ENCODE results near the gene MAP3K4. TPM values are rescaled to one million over a fixed set of nuclear protein-coding genes. Genes with fewer than 3 reads are reported as not detected.

Gene MAP3K4
- total and polyA plus RNA-seq, 2 of the 4 experiments (the other 2 are of a cell fraction): 11.5 to 20.4 TPM

DNA sequence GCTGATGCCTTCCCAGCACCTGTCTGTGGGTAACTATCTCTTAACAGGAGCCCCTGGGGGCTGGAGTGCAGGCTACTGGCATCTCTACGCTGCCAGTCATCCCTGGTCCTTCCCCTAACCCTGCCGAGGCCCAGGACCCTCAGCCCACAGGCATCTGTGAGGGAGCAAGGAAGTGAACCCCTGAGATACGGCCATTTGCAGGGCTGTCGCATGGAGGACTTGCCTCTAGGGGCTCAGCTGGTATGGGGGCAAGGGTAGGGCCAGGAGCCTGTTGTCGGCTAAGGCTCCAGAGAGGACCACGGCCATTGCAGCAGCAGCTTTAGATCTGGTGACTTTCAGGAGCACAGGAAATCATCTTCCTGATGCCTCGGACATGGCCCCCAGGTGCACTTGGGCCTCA, 49.7 kb downstream of the MAP3K4 start:
- no peak overlapping the region for H3K14ac ChIP-seq (replicated peaks; ENCODE audit: low read depth, low read length)
- ChIA-PET POLR2A (ENCODE audit: unreplicated experiment) (no interaction called here), CTCF (no interaction called here)
- H2BK20ac ChIP-seq (ENCODE audit: low read depth, low read length): no peak overlapping the region
- H4K91ac ChIP-seq (ENCODE audit: insufficient read depth, low read depth, low read length): no peak overlapping the region
- H3K9me1 ChIP-seq (ENCODE audit: insufficient read depth, low read length): peaks cover 11% of the 10 kb centered on the region
- no peak overlapping the region for H2AK9ac ChIP-seq (replicated peaks; ENCODE audit: low read depth, low read length, poor library complexity)
- WGBS, 2 experiments (ENCODE audit: extremely low coverage in 2 of 2, insufficient read length in 1 of 2): 100% methylated on average over 1 of the region's 7 CpGs; no CpG with 5 or more reads in 1 of the 2 experiments
- H2AFZ ChIP-seq (replicated peaks; ENCODE audit: low read length, poor library complexity): no peak overlapping the region
- H3K4ac ChIP-seq (ENCODE audit: low read depth, low read length): no peak overlapping the region
- no peak overlapping the region for H3K18ac ChIP-seq (ENCODE audit: low read depth, low read length)
- H2AK5ac ChIP-seq (ENCODE audit: low read depth, low read length): no peak overlapping the region
- BruUV-seq (replicated peaks): no TSS peak
- H4K5ac ChIP-seq (ENCODE audit: low read depth, low read length): no peak overlapping the region
- peaks cover 13% of the 10 kb centered on the region for H3K4me1 ChIP-seq (ENCODE audit: control insufficient read depth, insufficient read depth, low read length)
- H4K8ac ChIP-seq (ENCODE audit: low read depth in 2 of 2, low read length in 2 of 2): no peak overlapping the region
- H3K27me3 ChIP-seq (ENCODE audit: control insufficient read depth, insufficient read depth, low read length): no peaks in the 10 kb centered on the region
- H3K56ac ChIP-seq (ENCODE audit: extremely low read depth, insufficient read depth, low read length): no peak overlapping the region
- no peak overlapping the region for H3K9ac ChIP-seq (ENCODE audit: low read depth, low read length)
- H2BK15ac ChIP-seq (ENCODE audit: low read depth, low read length): no peak overlapping the region
- H2BK120ac ChIP-seq (ENCODE audit: low read depth, low read length): no peak overlapping the region
- in situ Hi-C loops (cut with MboI; ENCODE audit: low sequenced_read_pairs) (no loop called here), intact Hi-C loops (cut with micrococcal nuclease) (no loop called here), dilution Hi-C loops (cut with HindIII; ENCODE audit: low sequenced_read_pairs, unreplicated experiment) (no loop called here)
- H3K4me2 ChIP-seq (ENCODE audit: low read depth, low read length): no peak overlapping the region
- DNase-seq: no peak
- H3K79me1 ChIP-seq (ENCODE audit: low read depth in 1 of 2, low read length in 2 of 2): peaks cover 13 to 31% of the 10 kb centered on the region in 2 experiments; a peak in 3 of 4 replicates
- no peak for TF ChIP-seq RAD21 (IDR thresholded peaks at IDR 0.05; ENCODE audit: low read length)
- no peak for TF ChIP-seq NFE2L2 (IDR thresholded peaks at IDR 0.05; ENCODE audit: low read depth, low read length)
- no peak for TF ChIP-seq CEBPB (IDR thresholded peaks at IDR 0.05; ENCODE audit: low read depth, low read length)
- TF ChIP-seq MAFK (IDR thresholded peaks at IDR 0.05; ENCODE audit: low read depth, low read length): no peak
- no peak for TF ChIP-seq BHLHE40 (IDR thresholded peaks at IDR 0.05; ENCODE audit: low read depth, low read length)
- TF ChIP-seq, protein P1, sequence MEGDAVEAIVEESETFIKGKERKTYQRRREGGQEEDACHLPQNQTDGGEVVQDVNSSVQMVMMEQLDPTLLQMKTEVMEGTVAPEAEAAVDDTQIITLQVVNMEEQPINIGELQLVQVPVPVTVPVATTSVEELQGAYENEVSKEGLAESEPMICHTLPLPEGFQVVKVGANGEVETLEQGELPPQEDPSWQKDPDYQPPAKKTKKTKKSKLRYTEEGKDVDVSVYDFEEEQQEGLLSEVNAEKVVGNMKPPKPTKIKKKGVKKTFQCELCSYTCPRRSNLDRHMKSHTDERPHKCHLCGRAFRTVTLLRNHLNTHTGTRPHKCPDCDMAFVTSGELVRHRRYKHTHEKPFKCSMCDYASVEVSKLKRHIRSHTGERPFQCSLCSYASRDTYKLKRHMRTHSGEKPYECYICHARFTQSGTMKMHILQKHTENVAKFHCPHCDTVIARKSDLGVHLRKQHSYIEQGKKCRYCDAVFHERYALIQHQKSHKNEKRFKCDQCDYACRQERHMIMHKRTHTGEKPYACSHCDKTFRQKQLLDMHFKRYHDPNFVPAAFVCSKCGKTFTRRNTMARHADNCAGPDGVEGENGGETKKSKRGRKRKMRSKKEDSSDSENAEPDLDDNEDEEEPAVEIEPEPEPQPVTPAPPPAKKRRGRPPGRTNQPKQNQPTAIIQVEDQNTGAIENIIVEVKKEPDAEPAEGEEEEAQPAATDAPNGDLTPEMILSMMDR (conservative IDR thresholded peaks at IDR 0.05; ENCODE audit: low read depth, low read length): no peak
- TF ChIP-seq, protein P2, sequence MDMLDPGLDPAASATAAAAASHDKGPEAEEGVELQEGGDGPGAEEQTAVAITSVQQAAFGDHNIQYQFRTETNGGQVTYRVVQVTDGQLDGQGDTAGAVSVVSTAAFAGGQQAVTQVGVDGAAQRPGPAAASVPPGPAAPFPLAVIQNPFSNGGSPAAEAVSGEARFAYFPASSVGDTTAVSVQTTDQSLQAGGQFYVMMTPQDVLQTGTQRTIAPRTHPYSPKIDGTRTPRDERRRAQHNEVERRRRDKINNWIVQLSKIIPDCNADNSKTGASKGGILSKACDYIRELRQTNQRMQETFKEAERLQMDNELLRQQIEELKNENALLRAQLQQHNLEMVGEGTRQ (IDR thresholded peaks at IDR 0.05; ENCODE audit: low read depth, low read length): no peak
- TF ChIP-seq RFX5 (IDR thresholded peaks at IDR 0.05; ENCODE audit: low read depth, low read length): no peak
- TF ChIP-seq MXI1 (IDR thresholded peaks at IDR 0.05; ENCODE audit: borderline replicate concordance, low read depth, low read length): no peak
- no peak for TF ChIP-seq CHD1 (IDR thresholded peaks at IDR 0.05; ENCODE audit: low read depth, low read length)
- TF ChIP-seq POLR2A (IDR thresholded peaks at IDR 0.05; ENCODE audit: low read depth, low read length): no peak
- TF ChIP-seq RCOR1 (IDR thresholded peaks at IDR 0.05; ENCODE audit: insufficient replicate concordance, low read length): no peak
- TF ChIP-seq, protein P3, sequence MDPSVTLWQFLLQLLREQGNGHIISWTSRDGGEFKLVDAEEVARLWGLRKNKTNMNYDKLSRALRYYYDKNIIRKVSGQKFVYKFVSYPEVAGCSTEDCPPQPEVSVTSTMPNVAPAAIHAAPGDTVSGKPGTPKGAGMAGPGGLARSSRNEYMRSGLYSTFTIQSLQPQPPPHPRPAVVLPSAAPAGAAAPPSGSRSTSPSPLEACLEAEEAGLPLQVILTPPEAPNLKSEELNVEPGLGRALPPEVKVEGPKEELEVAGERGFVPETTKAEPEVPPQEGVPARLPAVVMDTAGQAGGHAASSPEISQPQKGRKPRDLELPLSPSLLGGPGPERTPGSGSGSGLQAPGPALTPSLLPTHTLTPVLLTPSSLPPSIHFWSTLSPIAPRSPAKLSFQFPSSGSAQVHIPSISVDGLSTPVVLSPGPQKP (IDR thresholded peaks at IDR 0.05; ENCODE audit: borderline replicate concordance, low read depth, low read length): no peak
- TF ChIP-seq SMC3 (IDR thresholded peaks at IDR 0.05; ENCODE audit: low read depth, low read length): no peak
- H3K23ac ChIP-seq (ENCODE audit: low read depth, low read length): no peak overlapping the region
- no peak overlapping the region for H3K4me3 ChIP-seq (ENCODE audit: insufficient read depth, low read depth, low read length)
- H2BK5ac ChIP-seq (ENCODE audit: low read depth, low read length, poor library complexity, severe bottlenecking): no peak overlapping the region
- H3K9me3 ChIP-seq (ENCODE audit: control insufficient read depth, insufficient read depth, low read length): no peaks in the 10 kb centered on the region
- ATAC-seq (ENCODE audit: low read depth): no peak
- H3K36me3 ChIP-seq (ENCODE audit: control insufficient read depth, insufficient read depth, low read length): peaks cover 9% of the 10 kb centered on the region
- no peak overlapping the region for H3K27ac ChIP-seq (ENCODE audit: insufficient read depth, low read length)
- peaks cover 14% of the 10 kb centered on the region for H4K20me1 ChIP-seq (ENCODE audit: insufficient read depth, low read length)
